Activated naive CD4-positive, alpha-beta T cell treated with anti-CD3 and anti-CD28 coated beads, Interleukin-2, amount 50 U/mL, for 24 hours (primary cell): ENCODE data around the gene COL9A3.

ENCODE experiments used
- H3K27ac Mint-ChIP-seq: one replicate; pipeline ENCODE4 v1.8.0; 2021; ENCODE audit warnings: mild to moderate bottlenecking, mixed read lengths
- H3K27me3 Mint-ChIP-seq: one replicate; pipeline ENCODE4 v1.8.0; 2021; ENCODE audit warnings: mixed read lengths
- H3K36me3 Mint-ChIP-seq: one replicate; pipeline ENCODE4 v1.8.0; 2021; ENCODE audit warnings: mixed read lengths
- H3K4me1 Mint-ChIP-seq: one replicate; pipeline ENCODE4 v1.8.0; 2021; ENCODE audit warnings: mixed read lengths
- H3K4me3 Mint-ChIP-seq: one replicate; pipeline ENCODE4 v1.8.0; 2021; ENCODE audit warnings: mild to moderate bottlenecking, mixed read lengths
- H3K9me3 Mint-ChIP-seq: one replicate; pipeline ENCODE4 v1.8.0; 2021; ENCODE audit warnings: mixed read lengths

Gene COL9A3

DNA sequence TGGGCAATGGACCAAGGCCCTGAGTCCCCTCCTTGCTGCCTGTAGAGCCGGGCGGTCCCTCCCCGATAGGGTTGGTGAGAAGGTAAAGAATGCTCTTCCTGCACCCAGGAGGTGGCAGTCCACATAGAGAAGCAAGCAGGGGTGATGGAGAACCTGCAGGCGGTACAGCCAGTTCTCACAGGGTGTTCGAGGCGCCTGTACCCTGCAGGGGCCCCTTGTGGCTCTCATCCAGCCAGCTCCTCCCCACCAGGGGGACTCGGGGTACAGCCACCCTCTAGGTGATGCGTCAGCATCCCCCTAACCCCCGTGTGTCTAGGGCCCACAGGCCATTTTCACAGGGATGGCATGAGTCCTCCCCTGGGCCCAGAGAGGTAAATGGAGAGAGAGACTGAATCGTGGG lies 5.1 kb upstream of the COL9A3 start:
- Mint-ChIP-seq H3K27ac (no peak overlapping the region), H3K36me3 (peaks cover 2% of the 10 kb centered on the region), H3K9me3 (no peaks in the 10 kb centered on the region), H3K4me3 (no peak overlapping the region), H3K4me1 (peaks cover 16% of the 10 kb centered on the region), H3K27me3 (peaks cover 5% of the 10 kb centered on the region)

DNA sequence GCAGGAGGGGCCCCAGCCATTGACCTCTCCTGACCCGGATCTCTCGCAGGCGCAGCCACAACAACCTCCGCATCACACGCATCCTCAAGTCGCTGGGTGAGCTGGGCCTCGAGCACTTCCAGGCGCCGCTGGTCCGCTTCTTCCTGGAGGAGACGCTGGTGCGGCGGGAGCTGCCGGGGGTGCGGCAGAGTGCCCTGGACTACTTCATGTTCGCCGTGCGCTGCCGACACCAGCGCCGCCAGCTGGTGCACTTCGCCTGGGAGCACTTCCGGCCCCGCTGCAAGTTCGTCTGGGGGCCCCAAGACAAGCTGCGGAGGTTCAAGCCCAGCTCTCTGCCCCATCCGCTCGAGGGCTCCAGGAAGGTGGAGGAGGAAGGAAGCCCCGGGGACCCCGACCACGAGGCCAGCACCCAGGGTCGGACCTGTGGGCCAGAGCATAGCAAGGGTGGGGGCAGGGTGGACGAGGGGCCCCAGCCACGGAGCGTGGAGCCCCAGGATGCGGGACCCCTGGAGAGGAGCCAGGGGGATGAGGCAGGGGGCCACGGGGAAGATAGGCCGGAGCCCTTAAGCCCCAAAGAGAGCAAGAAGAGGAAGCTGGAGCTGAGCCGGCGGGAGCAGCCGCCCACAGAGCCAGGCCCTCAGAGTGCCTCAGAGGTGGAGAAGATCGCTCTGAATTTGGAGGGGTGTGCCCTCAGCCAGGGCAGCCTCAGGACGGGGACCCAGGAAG lies 4.5 kb upstream of the COL9A3 start:
- Mint-ChIP-seq H3K27me3 (peaks cover 5% of the 10 kb centered on the region), H3K9me3 (no peaks in the 10 kb centered on the region), H3K4me1 (peaks cover 13% of the 10 kb centered on the region), H3K4me3 (no peak overlapping the region), H3K27ac (no peak overlapping the region), H3K36me3 (peaks cover 2% of the 10 kb centered on the region)

DNA sequence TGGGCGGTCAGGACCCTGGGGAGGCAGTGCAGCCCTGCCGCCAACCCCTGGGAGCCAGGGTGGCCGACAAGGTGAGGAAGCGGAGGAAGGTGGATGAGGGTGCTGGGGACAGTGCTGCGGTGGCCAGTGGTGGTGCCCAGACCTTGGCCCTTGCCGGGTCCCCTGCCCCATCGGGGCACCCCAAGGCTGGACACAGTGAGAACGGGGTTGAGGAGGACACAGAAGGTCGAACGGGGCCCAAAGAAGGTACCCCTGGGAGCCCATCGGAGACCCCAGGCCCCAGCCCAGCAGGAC lies 4.0 kb upstream of the COL9A3 start:
- Mint-ChIP-seq H3K36me3 (peaks cover 2% of the 10 kb centered on the region), H3K4me1 (peaks cover 13% of the 10 kb centered on the region), H3K27me3 (peaks cover 7% of the 10 kb centered on the region), H3K4me3 (no peak overlapping the region), H3K27ac (no peak overlapping the region), H3K9me3 (no peaks in the 10 kb centered on the region)

DNA sequence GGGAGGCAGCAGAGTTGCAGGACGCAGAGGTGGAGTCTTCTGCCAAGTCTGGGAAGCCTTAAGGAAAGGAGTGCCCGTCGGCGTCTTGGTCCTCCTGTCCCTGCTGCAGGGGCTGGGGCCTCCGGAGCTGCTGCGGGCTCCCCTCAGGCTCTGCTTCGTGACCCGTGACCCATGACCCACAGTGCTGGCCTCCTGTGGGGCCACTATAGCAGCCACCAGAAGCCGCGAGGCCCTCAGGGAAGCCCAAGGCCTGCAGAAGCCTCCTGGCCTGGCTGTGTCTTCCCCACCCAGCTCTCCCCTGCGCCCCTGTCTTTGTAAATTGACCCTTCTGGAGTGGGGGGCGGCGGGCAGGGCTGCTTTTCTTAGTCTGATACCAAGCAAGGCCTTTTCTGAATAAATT lies 3.3 kb upstream of the COL9A3 start:
- Mint-ChIP-seq H3K4me1 (peaks cover 8% of the 10 kb centered on the region), H3K27me3 (peaks cover 9% of the 10 kb centered on the region), H3K36me3 (no peaks in the 10 kb centered on the region), H3K9me3 (no peaks in the 10 kb centered on the region), H3K4me3 (no peak overlapping the region), H3K27ac (no peak overlapping the region)

DNA sequence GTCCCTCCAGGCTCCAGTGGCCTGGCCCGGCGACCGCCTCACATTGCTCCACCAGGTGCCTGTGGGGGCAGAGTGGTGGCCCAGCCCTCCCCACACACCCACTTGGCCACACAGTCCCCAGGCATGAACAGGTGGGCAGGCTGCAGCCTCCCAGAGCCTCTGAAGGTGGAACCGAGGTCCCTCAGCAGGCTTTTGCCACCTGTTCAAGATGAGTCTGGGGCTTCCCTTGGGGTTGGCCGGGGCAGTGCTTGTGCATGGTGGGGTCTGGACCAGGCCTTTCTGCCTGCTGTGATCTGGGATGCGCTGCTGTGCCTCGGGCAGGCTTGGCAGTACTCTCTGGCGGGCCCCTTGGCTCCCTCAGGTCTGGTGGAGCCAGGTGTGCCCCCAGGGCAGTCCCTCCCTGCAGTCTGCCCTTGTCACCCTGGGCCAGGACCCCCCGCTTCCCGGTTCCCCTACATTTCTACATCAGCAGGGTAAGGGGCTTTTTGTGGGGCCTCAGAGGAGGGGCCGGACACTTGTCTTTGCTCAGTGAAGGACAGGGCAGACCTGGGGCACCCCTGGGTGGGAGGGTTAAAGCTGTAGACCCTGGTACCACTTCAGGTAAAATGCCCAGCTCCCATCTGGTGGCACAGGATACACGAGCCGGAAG lies 2.7 kb upstream of the COL9A3 start:
- Mint-ChIP-seq H3K9me3 (no peaks in the 10 kb centered on the region), H3K36me3 (no peaks in the 10 kb centered on the region), H3K27me3 (peaks cover 9% of the 10 kb centered on the region), H3K4me3 (no peak overlapping the region), H3K4me1 (peaks cover 8% of the 10 kb centered on the region), H3K27ac (no peak overlapping the region)

DNA sequence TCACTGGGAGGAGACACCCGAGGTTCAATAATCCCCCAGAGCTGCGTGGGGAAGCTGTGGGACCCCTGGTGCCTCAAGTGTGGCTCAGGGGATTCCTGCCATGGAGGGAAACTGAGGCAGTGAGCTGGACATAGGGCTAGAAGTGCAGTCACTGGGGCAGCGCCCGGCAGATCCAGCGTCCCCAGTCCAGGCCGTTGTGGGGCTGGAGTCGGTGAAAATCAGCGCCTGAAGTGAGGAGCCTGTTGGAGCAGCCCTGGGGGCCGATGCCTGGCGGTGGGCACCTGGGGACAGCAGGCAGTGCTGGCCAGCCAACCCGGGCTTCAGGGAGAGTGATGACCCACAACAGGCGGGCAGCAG lies 2.2 kb upstream of the COL9A3 start:
- Mint-ChIP-seq H3K36me3 (no peaks in the 10 kb centered on the region), H3K27me3 (peaks cover 9% of the 10 kb centered on the region), H3K4me3 (no peak overlapping the region), H3K4me1 (peaks cover 8% of the 10 kb centered on the region), H3K27ac (no peak overlapping the region), H3K9me3 (no peaks in the 10 kb centered on the region)

DNA sequence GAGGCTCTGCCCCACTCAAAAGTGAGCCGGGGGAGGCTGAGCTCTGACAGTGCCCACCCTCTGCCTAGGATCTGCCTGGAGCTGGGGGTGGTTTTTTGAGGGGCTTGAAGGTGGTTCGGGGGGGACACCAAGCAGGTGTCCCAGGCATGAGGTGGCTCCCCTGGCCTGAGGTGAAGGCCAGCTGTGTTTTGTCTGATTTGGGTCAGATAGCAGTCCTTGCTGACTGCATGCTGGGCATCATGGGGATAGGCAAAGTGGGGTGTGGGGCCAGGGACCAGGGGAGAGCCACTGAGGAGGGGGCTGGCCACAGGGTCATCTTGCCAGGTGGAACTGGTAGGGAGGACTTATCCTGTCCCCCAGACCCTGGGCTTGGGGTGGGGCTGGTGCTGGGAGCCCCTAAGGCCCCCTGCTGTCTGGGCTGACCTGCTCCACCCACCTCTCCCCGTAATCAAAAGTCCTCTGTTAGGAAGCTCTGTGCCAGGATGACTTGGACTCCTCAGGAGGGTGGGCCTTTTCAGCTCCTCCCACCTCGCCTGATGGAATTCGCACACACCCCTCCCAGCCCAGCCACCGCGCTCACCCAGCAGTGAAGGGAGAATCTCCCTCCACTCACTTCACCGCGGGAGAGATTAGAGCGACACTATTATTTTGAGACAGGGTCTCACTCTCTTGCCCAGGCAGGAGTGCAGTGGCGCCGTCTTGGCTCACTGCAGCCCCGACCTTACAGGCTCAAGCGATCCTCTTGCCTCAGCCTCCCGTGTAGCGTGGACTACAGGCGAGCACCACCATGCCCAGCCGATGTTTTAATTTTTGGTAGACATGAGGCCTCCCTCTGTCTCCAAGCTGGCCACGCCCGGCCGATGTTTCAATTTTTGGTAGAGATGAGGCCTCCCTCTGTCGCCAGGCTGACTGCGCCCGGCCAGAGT lies 1.5 kb upstream of the COL9A3 start:
- no peaks in the 10 kb centered on the region for H3K36me3 Mint-ChIP-seq
- H3K4me3 Mint-ChIP-seq = peak overlapping the region; percentile 49
- no peaks in the 10 kb centered on the region for H3K9me3 Mint-ChIP-seq
- H3K27ac Mint-ChIP-seq = no peak overlapping the region
- H3K27me3 Mint-ChIP-seq = peaks cover 11% of the 10 kb centered on the region
- H3K4me1 Mint-ChIP-seq = peaks cover 8% of the 10 kb centered on the region

DNA sequence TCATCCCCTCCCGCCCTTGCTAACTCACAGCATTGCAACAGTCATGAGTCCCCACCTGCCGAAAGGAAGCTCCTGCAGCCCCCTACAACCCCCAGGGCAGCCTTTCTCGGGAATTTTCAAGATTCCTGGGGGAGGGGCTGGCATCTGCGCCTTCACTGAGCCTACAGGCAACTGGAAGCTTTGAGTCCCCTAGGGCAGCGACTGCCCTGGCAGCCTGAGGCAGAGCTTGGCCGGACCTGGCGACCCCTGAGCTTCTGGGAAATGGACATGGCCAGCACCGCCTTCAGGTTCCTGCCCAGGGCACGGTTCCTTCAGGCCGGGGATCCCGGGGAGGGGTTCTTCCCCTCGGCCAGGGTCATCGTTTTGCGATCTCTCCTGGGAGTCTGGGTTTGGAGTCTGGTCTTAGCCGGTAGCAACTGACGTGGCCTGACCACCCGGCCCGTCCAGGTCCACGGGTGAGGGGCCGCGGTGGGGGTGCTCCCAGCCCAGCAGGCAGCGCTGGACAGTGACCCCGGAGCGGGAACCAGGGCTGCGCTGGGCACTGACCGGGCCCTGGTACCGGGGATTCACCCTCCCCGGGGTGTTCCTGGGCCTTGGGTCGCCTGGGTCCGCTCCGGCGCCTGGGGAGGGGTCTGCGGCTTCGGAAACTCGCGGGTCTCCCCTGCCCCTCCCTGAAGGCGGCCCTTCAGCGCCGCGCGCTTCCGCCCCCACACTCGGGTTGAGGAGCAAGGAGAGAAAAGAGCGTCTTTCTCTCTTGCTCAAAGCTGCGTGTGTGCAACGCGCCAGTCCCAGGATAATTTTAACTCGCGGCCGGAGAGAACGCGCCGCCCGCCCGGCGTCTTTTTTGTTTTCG lies 593 bp upstream of the COL9A3 start:
- Mint-ChIP-seq H3K4me1 (peaks cover 8% of the 10 kb centered on the region), H3K36me3 (no peaks in the 10 kb centered on the region), H3K27ac (no peak overlapping the region), H3K27me3 (peaks cover 11% of the 10 kb centered on the region), H3K9me3 (no peaks in the 10 kb centered on the region), H3K4me3 (peak overlapping the region; percentile 55)

DNA sequence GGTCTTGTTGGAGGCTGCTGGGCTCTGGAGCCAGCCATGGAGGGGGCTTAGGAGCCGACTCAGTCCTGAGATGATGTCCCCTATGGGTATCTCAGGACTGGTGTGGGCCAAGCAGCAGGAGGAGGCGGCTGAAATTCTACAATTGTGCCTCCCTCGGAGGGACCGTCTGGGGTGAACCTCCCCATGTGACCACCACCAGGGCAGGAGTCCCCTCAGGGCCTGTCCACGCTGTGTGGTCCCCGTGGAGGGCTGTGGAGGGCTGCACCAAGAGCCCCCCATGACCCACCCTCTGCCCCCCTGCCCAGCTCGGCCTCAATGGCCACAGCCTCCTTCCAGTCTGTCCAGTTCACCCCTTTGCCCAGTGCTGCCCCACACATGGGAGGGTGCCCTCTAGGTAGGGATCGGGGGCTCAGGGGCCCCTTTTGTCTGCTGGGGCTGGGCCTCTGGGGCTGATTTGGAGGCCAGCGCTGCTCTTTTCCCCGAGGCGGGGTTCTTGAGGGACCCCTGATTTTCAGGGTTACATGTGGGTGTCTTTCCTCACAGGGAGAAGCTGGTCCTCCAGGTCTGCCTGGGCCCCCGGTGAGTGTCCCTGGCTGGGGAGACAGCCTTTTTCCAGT lies 1.2 kb downstream of the COL9A3 start:
- Mint-ChIP-seq H3K4me1 (peaks cover 12% of the 10 kb centered on the region), H3K36me3 (no peaks in the 10 kb centered on the region)

DNA sequence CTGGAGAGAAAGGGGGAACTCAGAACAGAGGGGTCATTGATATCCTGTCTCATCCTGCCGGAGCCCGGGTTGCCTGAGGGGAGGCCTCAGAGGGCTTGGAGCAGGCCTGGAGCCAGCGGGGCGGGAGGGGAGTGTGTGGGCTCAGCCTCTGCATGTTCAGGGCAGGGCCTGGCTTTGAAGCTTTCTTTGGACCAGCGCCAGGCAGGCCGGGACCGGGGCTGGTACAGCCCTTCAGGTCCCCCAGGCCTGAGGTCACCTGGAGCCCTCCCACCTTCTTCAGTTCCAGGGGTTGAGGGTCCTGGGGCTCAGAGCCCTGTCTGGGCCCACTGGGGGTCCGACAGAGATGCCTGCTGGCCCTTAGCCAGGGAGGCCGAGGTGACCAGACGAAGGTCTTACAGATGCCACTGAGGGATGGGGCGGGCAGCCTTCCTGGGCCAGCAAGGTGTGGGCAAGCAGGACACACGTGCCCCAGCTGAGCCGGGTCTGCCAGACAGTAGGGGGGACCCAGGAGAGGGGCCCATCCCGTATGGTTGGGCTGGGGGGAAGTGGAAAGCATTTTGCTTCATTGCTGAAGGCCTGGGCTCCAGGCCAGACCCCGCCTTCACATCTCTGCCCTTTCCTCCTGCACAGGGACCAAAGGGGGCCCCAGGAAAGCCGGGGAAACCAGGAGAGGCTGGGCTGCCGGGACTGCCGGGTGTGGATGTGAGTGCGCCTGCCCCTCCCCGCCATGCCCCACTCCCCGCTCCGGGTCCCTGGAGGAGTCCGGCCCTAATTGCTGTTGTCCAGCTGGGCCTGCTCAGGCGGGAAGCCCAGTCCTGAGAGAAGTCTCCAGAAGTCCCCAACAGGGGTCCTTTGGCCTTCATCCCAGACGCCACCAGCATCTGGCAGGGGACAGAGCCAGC lies 2.0 kb downstream of the COL9A3 start:
- H3K27ac Mint-ChIP-seq = no peak overlapping the region
- H3K27me3 Mint-ChIP-seq = peaks cover 11% of the 10 kb centered on the region
- no peaks in the 10 kb centered on the region for H3K36me3 Mint-ChIP-seq

More for the DNA sequence above, 1.2 kb downstream of the COL9A3 start:
- Mint-ChIP-seq H3K4me3 (no peak overlapping the region), H3K27me3 (peaks cover 11% of the 10 kb centered on the region), H3K9me3 (no peaks in the 10 kb centered on the region), H3K27ac (no peak overlapping the region)

DNA sequence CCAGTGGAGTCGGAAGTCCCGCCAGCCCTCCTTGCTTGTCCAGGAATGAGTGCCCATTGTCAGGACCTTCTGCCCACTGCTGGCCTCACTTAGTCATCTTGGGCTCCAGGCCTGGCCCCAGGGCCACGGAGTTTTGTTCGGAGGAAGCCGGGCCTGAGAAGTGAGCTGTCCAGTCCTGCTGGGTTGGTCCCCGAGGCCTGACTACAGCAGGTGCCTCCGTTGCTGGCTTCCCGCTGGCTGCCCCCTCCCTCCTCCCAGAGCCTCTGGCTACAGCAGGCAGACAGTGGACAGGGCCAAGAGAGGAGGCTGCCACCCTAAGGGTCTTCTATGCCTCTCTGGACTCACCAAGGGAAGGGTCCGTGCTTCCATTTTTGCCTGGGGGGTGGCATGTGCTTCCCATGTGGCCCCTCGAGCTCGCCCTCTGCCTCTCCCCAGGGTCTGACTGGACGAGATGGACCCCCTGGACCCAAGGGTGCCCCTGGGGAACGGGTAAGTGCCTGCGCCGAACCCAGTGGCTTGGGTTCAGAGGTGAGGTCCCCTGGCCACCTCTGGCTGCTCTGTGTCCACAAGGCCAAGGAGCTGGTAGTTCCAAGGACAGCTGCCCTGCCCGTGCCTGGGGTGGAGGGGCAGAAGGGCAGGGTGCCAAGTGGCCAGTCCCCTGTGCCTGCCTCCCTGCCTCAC lies 2.8 kb downstream of the COL9A3 start:
- Mint-ChIP-seq H3K9me3 (no peaks in the 10 kb centered on the region), H3K36me3 (no peaks in the 10 kb centered on the region), H3K4me1 (peaks cover 13% of the 10 kb centered on the region), H3K27ac (no peak overlapping the region), H3K4me3 (no peak overlapping the region), H3K27me3 (peaks cover 11% of the 10 kb centered on the region)

More for the DNA sequence above, 2.0 kb downstream of the COL9A3 start:
- no peak overlapping the region for H3K4me3 Mint-ChIP-seq
- no peaks in the 10 kb centered on the region for H3K9me3 Mint-ChIP-seq
- H3K4me1 Mint-ChIP-seq = peaks cover 13% of the 10 kb centered on the region

DNA sequence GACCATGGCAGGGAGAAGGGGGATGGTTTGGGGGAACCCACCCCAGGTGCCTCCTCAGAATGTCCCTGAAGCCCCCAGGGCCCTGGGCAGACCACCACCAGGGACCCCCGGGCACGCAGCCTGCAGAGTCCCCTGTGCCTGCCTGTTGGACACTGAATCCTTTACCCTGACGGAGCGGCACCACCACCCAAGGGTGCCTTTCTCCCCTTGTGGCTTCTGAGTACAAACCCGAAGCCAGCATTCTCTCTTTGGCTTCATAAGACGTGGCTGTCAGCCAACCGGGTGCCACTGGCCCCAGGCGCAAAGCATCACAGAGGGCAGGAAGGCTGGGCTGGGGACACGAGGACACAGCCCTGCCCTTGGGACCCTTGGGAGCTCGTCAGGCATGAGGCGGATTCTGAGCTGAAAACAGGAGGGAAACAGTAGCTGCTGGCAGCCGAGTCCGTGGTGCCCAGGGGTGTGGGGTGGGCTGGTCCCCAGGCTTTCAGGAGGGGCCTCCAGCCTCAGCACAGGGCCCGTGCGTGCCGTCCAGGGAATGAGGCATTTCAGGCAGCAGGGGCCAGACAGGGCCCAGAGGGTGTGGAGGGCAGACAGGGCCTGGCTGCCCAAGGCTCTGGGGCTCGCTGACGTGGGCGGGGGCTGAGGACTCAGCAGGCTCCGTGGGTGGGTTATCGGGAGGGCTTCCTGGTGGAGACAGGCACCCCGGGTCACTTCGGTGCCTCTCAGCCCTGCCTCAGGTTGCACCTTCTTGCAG lies 3.5 kb downstream of the COL9A3 start:
- H3K9me3 Mint-ChIP-seq = no peaks in the 10 kb centered on the region
- H3K36me3 Mint-ChIP-seq = no peaks in the 10 kb centered on the region
- no peak overlapping the region for H3K27ac Mint-ChIP-seq
- peaks cover 11% of the 10 kb centered on the region for H3K4me1 Mint-ChIP-seq
- H3K4me3 Mint-ChIP-seq = no peak overlapping the region
- H3K27me3 Mint-ChIP-seq = peaks cover 10% of the 10 kb centered on the region

DNA sequence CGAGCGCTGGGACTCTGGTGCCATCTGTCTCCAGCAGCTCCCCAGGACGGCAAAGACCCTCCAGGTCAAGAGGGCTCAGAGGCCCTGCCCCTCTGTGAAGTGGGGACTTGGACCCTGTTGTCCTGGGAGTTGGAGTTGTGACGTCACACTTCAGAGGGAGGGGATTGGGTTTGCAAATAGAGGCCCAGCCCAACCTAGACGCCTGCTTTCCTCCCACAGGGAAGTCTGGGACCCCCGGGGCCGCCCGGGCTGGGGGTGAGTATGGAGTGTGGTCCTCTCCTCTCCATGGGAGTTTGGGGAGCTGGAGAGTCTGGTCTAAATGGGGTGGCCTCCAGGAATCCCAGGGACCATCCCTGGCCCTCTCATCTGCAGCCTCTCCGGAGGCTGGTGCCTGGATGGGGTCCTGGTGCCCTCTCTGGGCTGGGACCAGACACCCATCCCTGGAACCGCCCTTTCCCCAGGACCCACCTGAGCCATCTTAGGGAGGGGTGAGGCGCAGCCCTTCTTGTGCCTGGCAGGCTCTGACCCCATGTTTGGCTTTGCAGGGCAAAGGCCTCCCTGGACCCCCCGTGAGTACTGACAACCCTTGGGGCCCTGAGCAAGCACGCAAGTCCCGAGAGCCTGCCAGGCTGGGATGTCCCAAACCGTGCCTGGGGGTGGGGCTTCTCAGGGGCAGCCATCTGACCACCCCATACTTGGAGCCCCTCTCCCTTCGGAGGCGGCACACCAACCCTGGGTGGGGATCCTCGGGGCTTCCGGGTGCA lies 4.3 kb downstream of the COL9A3 start:
- Mint-ChIP-seq H3K27me3 (peaks cover 7% of the 10 kb centered on the region), H3K9me3 (no peaks in the 10 kb centered on the region), H3K27ac (no peak overlapping the region), H3K4me3 (no peak overlapping the region), H3K4me1 (peaks cover 5% of the 10 kb centered on the region), H3K36me3 (no peaks in the 10 kb centered on the region)
